Prostate gland (tissue), 2 donors: Measurements from ENCODE around the gene CRTAC1. TPM values are rescaled to one million over a fixed set of nuclear protein-coding genes. Genes with fewer than 3 reads are reported as not detected.
A peak's percentile ranks its signal among the peaks of the same experiment; 100 is the strongest.

Experiments used
- DNase-seq: peaks from one replicate; pipeline ENCODE4 v3.0.0-alpha.2; 2019; ENCODE audit warnings: low spot score
- H3K27ac ChIP-seq, 2 donors: fragments of 200-600 bp; sonication (generic); 2 replicates each; pipeline ENCODE4 v1.5.1; 2017 to 2019
- H3K27me3 ChIP-seq: fragments of 200-600 bp; sonication (generic); replicated peaks from 2 replicates; pipeline ENCODE4 v1.5.1; 2019; ENCODE audit not compliant: insufficient read depth
- H3K36me3 ChIP-seq, 2 donors: fragments of 200-600 bp; sonication (generic); 1 replicate in 1 of 2; 2 replicates in 1 of 2; pipeline versions ENCODE4 v1.5.1 to v1.8.1; 2017 to 2019
- H3K4me1 ChIP-seq: fragments of 200-600 bp; sonication (generic); replicated peaks from 2 replicates; pipeline ENCODE4 v1.5.1; 2019
- H3K4me3 ChIP-seq, 2 donors: fragments of 200-600 bp; sonication (generic); 2 replicates each; pipeline ENCODE4 v1.5.1; 2017 to 2019
- H3K9me3 ChIP-seq: fragments of 200-600 bp; sonication (generic); 2 replicates; pipeline ENCODE4 v1.5.1; 2017
- CTCF ChIP-seq, 4 experiments: fragments of 200-600 bp in 2 of 4; fragments of 450-650 bp in 2 of 4; sonication (generic) in 2 of 4; IDR thresholded peaks; 1 replicate in 3 of 4; 2 replicates in 1 of 4; pipeline ENCODE4 v1.5.1; 2016 to 2019; ENCODE audit warnings: antibody characterized with exemption in 4 of 4, mild to moderate bottlenecking in 2 of 4, moderate library complexity in 2 of 4
- POLR2A ChIP-seq: fragments of 450-650 bp; IDR thresholded peaks from one replicate; pipeline ENCODE4 v1.6.1; 2016; ENCODE audit warnings: antibody characterized with exemption, mild to moderate bottlenecking
- POLR2AphosphoS5 ChIP-seq: sonication (generic); formaldehyde crosslinking; IDR thresholded peaks from one replicate; pipeline ENCODE4 v1.6.1; 2017; ENCODE audit warnings: antibody characterized with exemption
- WGBS: methylation state at CpG from one replicate; pipeline ENCODE4 v1.1.5; 2018; 5-methylcytosine and 5-hydroxymethylcytosine counted together
- intact Hi-C: fragments of 100-400 bp; cut with DNase I; formaldehyde crosslinking; loops from one replicate; pipeline ENCODE4 v1.14.2; 2022
- total RNA-seq, 2 donors: library from RNA; depleted of rRNA; stranded (reverse); fragments of >200 nt; gene quantifications; one replicate each; pipeline ENCODE4 v1.1.0, GENCODE V29; 2016

The CRTAC1 gene
- total RNA-seq, 2 donors from 2014 or later: 3.8 to 8.9 TPM

- 30% methylated on average over 12 of the region's 12 CpGs for WGBS
- DNase-seq: no peak
- no peaks in the 10 kb centered on the region for H3K36me3 ChIP-seq
- H3K4me1 ChIP-seq: no peaks in the 10 kb centered on the region
- no peaks in the 10 kb centered on the region for H3K9me3 ChIP-seq
- no peaks in the 10 kb centered on the region for H3K27me3 ChIP-seq
- no peak overlapping the region for H3K27ac ChIP-seq
- no peak overlapping the region for H3K4me3 ChIP-seq
- intact Hi-C loops: no loop called here
- no peak for TF ChIP-seq POLR2AphosphoS5
- TF ChIP-seq POLR2A: no peak
- no peak for TF ChIP-seq CTCF (IDR thresholded peaks at IDR 0.05)
Observed at GRCh38 chr10:97922022-97922758, 108.2 kb downstream of the CRTAC1 start.

- TF ChIP-seq CTCF (IDR thresholded peaks at IDR 0.05) (no peak), POLR2A (no peak), POLR2AphosphoS5 (no peak)
- Histone ChIP-seq H3K27me3 (no peaks in the 10 kb centered on the region), H3K9me3 (no peaks in the 10 kb centered on the region), H3K27ac (no peak overlapping the region), H3K4me3 (no peak overlapping the region), H3K36me3 (no peaks in the 10 kb centered on the region), H3K4me1 (no peaks in the 10 kb centered on the region)
- no peak for DNase-seq
- intact Hi-C loops: no loop called here
- 13% methylated on average over 4 of the region's 4 CpGs for whole genome bisulfite sequencing
Observed at GRCh38 chr10:97921581-97922021, 108.8 kb downstream of the CRTAC1 start.

- Histone ChIP-seq H3K36me3 (no peaks in the 10 kb centered on the region), H3K9me3 (no peaks in the 10 kb centered on the region), H3K27me3 (no peaks in the 10 kb centered on the region), H3K4me1 (no peaks in the 10 kb centered on the region), H3K4me3 (no peak overlapping the region), H3K27ac (no peak overlapping the region)
- DNase-seq: no peak
- WGBS: 68% methylated on average over 4 of the region's 4 CpGs
- no peak for TF ChIP-seq POLR2AphosphoS5
- TF ChIP-seq POLR2A: no peak
- TF ChIP-seq CTCF (IDR thresholded peaks at IDR 0.05): no peak
- intact Hi-C loops: no loop called here
Observed at GRCh38 chr10:97920865-97921264, 109.6 kb downstream of the CRTAC1 start.

GRCh38 chr10:97919012-97919411 is 111.4 kb downstream of the CRTAC1 start:
- Histone ChIP-seq H3K9me3 (no peaks in the 10 kb centered on the region), H3K4me1 (no peaks in the 10 kb centered on the region), H3K27me3 (no peaks in the 10 kb centered on the region), H3K4me3 (no peak overlapping the region), H3K36me3 (no peaks in the 10 kb centered on the region), H3K27ac (no peak overlapping the region)
- DNase-seq: no peak
- 71% methylated on average over 3 of the region's 3 CpGs for WGBS
- intact Hi-C loops: loop anchor here (10.0 kb wide), 1 partner anchor 396 kb away; no protein-coding TSS in a partner anchor
- TF ChIP-seq CTCF (IDR thresholded peaks at IDR 0.05): no peak
- no peak for TF ChIP-seq POLR2A
- no peak for TF ChIP-seq POLR2AphosphoS5

- TF ChIP-seq POLR2A (no peak), POLR2AphosphoS5 (peak; percentile 85)
Observed at GRCh38 chr10:97916586-97916985, 113.8 kb downstream of the CRTAC1 start.

More at GRCh38 chr10:97916586-97916985, 113.8 kb downstream of the CRTAC1 start:
- Histone ChIP-seq H3K27me3 (no peaks in the 10 kb centered on the region), H3K27ac (peak overlapping the region in 1 of 2 donors; percentile 21), H3K36me3 (no peaks in the 10 kb centered on the region), H3K9me3 (no peaks in the 10 kb centered on the region), H3K4me1 (no peaks in the 10 kb centered on the region), H3K4me3 (no peak overlapping the region)
- intact Hi-C loops: loop anchor here (2.0 to 10.0 kb wide), 2 partner anchors 128 to 398 kb away; no protein-coding TSS in a partner anchor
- WGBS: 19% methylated on average over 4 of the region's 4 CpGs
- peak; percentile 71 for DNase-seq
